ENCODE measurements around the gene ERC2.
"Not testable (repeated sequence)": the region's sequence is repeated elsewhere in the genome, so short reads cannot be mapped to it uniquely, and the experiment has no call there.

ERC2 gene

GRCh38 chr3:56115199-56115598 lies 353.1 kb downstream of the ERC2 start:
- no peak for DNase-seq

GRCh38 chr3:56113908-56114307 lies 354.4 kb downstream of the ERC2 start:
- no peak for DNase-seq

GRCh38 chr3:56113231-56113630 lies 355.0 kb downstream of the ERC2 start:
- no peak for DNase-seq

- DNase-seq = no peak
Measured at GRCh38 chr3:56111606-56112304, 356.5 kb downstream of the ERC2 start.

- no peak for DNase-seq
Measured at GRCh38 chr3:56110886-56111285, 357.4 kb downstream of the ERC2 start.

GRCh38 chr3:56107157-56107556 lies 361.1 kb downstream of the ERC2 start:
- DNase-seq = no peak

- DNase-seq = no peak
Measured at GRCh38 chr3:56102032-56102431, 366.2 kb downstream of the ERC2 start.

- no peak for DNase-seq
Measured at GRCh38 chr3:56101576-56101975, 366.7 kb downstream of the ERC2 start.

GRCh38 chr3:56096999-56097398 lies 371.3 kb downstream of the ERC2 start:
- no peak for DNase-seq

GRCh38 chr3:56094170-56094569 lies 374.1 kb downstream of the ERC2 start:
- no peak for DNase-seq

GRCh38 chr3:56089739-56090138 lies 378.5 kb downstream of the ERC2 start:
- DNase-seq = no peak

GRCh38 chr3:56087451-56088053 lies 380.7 kb downstream of the ERC2 start:
- DNase-seq = no peak

GRCh38 chr3:56086355-56086754 lies 381.9 kb downstream of the ERC2 start:
- no peak for DNase-seq

- DNase-seq = no peak
Measured at GRCh38 chr3:56081246-56081645, 387.0 kb downstream of the ERC2 start.

GRCh38 chr3:56076746-56077145 lies 391.5 kb downstream of the ERC2 start:
- no peak for DNase-seq

- no peak for DNase-seq
Measured at GRCh38 chr3:56075089-56075488, 393.2 kb downstream of the ERC2 start.

- no peak for DNase-seq
Measured at GRCh38 chr3:56069766-56070165, 398.5 kb downstream of the ERC2 start.

GRCh38 chr3:56066405-56066804 lies 401.9 kb downstream of the ERC2 start:
- not testable (repeated sequence) for DNase-seq

GRCh38 chr3:56064684-56065083 lies 403.6 kb downstream of the ERC2 start:
- no peak for DNase-seq

- no peak for DNase-seq
Measured at GRCh38 chr3:56061279-56061626, 407.0 kb downstream of the ERC2 start.

GRCh38 chr3:56060521-56061278 lies 407.6 kb downstream of the ERC2 start:
- no peak for DNase-seq

- no peak for DNase-seq
Measured at GRCh38 chr3:56059731-56060130, 408.5 kb downstream of the ERC2 start.

- DNase-seq = no peak
Measured at GRCh38 chr3:56055951-56056350, 412.3 kb downstream of the ERC2 start.

GRCh38 chr3:56055546-56055945 lies 412.7 kb downstream of the ERC2 start:
- DNase-seq = no peak

All from activated CD4-positive, alpha-beta T cell treated with anti-CD3 and anti-CD28 coated beads for 4 hours (primary cell).